ENCODE measurements around the gene LRRC74A.

LRRC74A gene

GRCh38 chr14:76826122-76826521, at the start of gene LRRC74A:
Gene LRRC74A, plus strand, starts transcription at chr14:76826408. Its CDS starts 290 bp downstream, at chr14:76826698.
- Mint-ChIP-seq H3K4me3 (no peak within 1 kb of the TSS), H3K9me3 (no peaks in the 10 kb centered on the region), H3K27me3 (peaks cover 23% of the 10 kb centered on the region), H3K27ac (no peak within 1 kb of the TSS), H3K4me1 (no peaks in the 10 kb centered on the region), H3K36me3 (no peaks in the 10 kb centered on the region)
- no peak for ATAC-seq

DNA sequence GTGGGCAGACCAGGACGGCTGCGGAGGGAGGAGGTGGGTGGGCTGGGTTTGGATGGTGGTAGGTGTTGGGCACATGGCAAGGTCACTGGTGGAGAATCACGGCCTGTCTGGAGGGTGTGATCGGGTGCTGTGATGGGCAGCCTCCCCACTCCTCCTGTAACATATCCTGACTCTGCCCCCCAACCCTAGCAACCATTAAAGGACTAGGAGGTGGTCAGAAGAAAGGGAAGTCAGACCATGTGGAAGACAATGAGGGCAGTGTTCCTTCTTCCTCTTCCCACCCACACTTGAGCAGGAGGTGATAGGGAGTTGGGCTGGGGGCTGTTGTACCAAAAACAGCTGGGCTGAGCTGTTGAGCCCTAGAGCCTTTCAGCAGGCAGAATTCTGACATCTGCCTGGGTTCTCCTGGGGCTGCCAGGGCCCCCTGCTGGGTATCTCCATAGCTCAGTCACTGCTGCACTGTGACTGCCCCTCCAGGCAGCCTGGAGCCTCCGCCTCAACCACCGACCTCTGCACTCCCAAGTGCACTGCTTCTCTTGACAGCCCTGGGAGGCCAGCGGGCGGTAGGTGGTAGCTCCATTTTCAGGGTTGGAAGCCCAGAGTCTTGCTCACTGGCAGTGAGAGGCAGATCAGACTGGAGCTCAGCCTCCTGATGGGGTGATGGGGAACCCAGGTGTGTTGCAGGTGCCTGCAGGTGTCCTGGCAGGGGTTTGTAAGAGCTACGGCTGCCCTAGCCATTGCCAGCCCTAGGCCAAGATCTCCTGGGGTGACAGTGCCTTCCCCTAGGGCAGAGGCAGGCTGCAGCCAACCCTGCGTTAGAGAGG, 49.6 kb upstream of the LRRC74A start:
- H3K4me3 Mint-ChIP-seq = no peak overlapping the region
- ATAC-seq = no peak
- H3K27ac Mint-ChIP-seq = no peak overlapping the region
- H3K4me1 Mint-ChIP-seq = peaks cover 11% of the 10 kb centered on the region
- peaks cover 12% of the 10 kb centered on the region for H3K36me3 Mint-ChIP-seq
- no peaks in the 10 kb centered on the region for H3K9me3 Mint-ChIP-seq
- H3K27me3 Mint-ChIP-seq = peaks cover 31% of the 10 kb centered on the region

DNA sequence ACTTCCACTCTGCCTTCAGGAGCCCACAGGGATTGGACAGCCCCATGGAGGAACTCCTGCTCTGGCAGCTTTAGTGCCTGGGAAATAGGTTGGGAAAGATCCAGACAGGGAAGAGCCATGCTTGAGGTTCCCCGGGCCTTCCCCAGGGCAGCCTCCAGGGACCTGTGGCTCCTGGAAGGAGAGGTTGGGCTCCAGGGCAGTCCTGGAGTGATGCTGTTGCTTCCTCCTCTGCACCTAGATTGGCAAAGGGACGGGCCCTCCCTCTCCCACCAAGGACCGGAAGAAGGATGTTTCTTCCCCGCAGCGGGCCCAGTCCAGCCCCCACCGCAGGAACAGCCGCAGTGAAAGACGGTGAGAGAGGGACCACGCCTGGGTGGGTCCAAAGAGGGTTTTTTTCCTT, 48.5 kb upstream of the LRRC74A start:
- ATAC-seq = no peak
- Mint-ChIP-seq H3K27ac (no peak overlapping the region), H3K27me3 (peaks cover 20% of the 10 kb centered on the region)

DNA sequence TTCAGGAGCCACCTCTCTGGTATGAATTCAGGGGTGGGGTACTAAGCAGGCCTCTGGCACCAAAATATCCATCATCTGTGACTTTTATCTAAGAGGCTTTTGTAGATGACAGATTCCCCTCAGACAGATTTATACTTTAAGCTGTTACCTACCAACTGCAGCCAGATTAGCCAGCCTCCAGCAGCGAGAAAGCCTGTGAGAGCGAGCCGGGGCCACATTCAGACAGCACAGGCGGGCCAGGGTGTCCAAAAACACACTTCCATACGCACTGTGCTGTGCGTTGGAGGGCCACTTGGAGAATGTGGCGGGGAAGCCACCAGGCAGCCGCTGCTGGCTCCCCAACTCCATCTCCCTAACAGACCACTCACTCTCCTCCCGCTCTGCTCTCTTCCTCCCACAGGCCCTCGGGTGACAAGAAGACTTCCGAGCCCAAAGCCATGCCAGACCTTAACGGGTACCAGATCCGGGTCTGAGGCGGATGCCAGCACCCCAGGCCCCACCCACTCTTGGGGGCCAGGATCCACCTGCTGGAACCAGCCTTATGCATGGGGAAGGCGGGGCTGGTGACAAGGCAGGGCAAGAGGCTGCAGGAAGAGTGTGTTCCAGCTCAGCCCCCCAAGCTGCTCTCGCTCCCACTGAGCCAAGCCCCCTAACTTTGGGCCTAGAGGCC, 47.5 kb upstream of the LRRC74A start:
- no peaks in the 10 kb centered on the region for H3K4me1 Mint-ChIP-seq
- no peaks in the 10 kb centered on the region for H3K9me3 Mint-ChIP-seq
- no peak overlapping the region for H3K4me3 Mint-ChIP-seq
- H3K27ac Mint-ChIP-seq = no peak overlapping the region
- ATAC-seq = no peak
- H3K36me3 Mint-ChIP-seq = peaks cover 26% of the 10 kb centered on the region
- peaks cover 15% of the 10 kb centered on the region for H3K27me3 Mint-ChIP-seq

More for the DNA sequence above, 48.5 kb upstream of the LRRC74A start:
- H3K9me3 Mint-ChIP-seq = no peaks in the 10 kb centered on the region
- peaks cover 4% of the 10 kb centered on the region for H3K4me1 Mint-ChIP-seq
- H3K36me3 Mint-ChIP-seq = peaks cover 17% of the 10 kb centered on the region
- H3K4me3 Mint-ChIP-seq = no peak overlapping the region

GRCh38 chr14:76779221-76780057, 46.8 kb upstream of the LRRC74A start:
- H3K36me3 Mint-ChIP-seq = peaks cover 30% of the 10 kb centered on the region
- H3K9me3 Mint-ChIP-seq = no peaks in the 10 kb centered on the region
- ATAC-seq = no peak
- no peaks in the 10 kb centered on the region for H3K4me1 Mint-ChIP-seq
- H3K27me3 Mint-ChIP-seq = peaks cover 10% of the 10 kb centered on the region
- no peak overlapping the region for H3K4me3 Mint-ChIP-seq
- no peak overlapping the region for H3K27ac Mint-ChIP-seq

DNA sequence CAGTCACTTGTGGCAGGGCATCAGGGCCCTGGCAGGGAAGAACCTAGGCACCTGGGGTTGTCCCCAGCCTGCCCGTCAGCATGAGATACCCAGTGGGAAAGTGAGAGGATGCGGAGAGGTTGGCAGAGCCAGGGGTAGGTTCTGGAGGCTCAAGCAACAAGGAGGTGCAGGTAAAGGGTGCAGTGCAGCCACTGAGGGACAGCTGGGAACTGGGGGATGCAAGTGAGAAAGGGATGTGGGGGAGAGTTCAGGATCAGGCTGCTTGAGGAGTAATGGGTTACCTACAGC, 46.2 kb upstream of the LRRC74A start:
- H3K36me3 Mint-ChIP-seq = peaks cover 36% of the 10 kb centered on the region
- H3K4me1 Mint-ChIP-seq = no peaks in the 10 kb centered on the region
- no peak overlapping the region for H3K4me3 Mint-ChIP-seq
- H3K27ac Mint-ChIP-seq = no peak overlapping the region
- H3K9me3 Mint-ChIP-seq = no peaks in the 10 kb centered on the region
- no peak for ATAC-seq
- H3K27me3 Mint-ChIP-seq = peaks cover 6% of the 10 kb centered on the region

DNA sequence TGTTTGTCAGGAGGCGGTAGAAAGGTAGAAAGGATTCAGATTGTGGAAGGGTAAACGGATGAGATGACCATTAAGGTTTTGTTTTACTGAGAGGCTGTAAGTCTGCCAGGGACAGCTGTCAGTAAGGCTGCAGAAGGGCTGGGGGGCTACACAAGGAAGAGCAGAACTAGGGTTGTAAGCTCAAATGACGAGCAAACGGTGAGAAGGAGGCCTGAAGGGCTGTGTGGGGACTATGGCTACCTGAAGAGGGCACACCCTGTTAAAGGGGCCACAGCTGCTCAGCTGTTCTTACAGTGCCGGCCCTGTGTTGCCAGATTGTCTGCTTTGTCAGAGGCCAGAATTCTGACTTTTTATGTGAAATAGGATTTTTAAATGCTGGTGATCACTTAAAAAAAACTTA, 45.8 kb upstream of the LRRC74A start:
- H3K27ac Mint-ChIP-seq = no peak overlapping the region
- H3K4me3 Mint-ChIP-seq = no peak overlapping the region
- peaks cover 37% of the 10 kb centered on the region for H3K36me3 Mint-ChIP-seq
- no peaks in the 10 kb centered on the region for H3K4me1 Mint-ChIP-seq
- ATAC-seq = no peak
- H3K9me3 Mint-ChIP-seq = no peaks in the 10 kb centered on the region
- H3K27me3 Mint-ChIP-seq = peaks cover 2% of the 10 kb centered on the region

DNA sequence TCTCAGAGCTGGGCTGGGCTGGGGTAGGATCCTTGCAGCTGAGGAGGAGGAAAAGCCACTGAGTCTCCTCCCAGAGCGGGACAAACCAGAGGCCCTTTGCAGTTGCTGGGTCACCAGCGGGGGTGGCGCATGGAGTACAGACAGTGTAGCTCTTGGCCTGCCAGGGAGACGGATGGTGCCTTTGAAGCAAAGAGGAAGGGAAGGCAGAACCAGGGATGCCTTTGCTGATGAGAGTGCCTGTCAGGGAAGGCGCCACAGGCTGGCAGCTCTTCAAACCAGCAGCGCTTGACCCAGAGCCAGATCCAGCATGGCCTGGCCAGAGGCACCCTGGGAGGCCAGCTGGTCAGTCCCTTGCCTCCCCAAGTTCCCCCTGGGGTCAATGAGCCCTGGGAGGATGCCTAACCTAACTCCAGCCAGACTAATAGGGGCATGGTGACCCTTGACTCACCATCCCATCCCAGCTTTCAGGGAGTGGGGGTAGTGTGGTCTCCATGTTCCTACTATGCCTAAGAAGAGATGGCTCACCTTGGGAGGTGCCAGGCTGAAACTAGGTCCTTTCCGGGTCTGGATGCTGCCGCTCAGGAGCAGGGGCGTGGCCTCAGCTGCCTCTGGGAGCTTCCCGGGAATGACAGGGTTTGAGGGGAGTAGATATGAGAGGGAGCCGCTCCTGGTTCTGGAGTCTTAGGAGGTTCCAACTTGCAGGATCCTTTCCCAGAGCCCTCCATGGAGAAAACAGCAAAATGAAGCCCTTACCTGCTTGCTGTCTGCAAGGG, 45.1 kb upstream of the LRRC74A start:
- Mint-ChIP-seq H3K4me3 (no peak overlapping the region), H3K4me1 (no peaks in the 10 kb centered on the region), H3K27me3 (no peaks in the 10 kb centered on the region), H3K9me3 (no peaks in the 10 kb centered on the region), H3K27ac (no peak overlapping the region), H3K36me3 (peaks cover 40% of the 10 kb centered on the region)
- no peak for ATAC-seq

- no peaks in the 10 kb centered on the region for H3K4me1 Mint-ChIP-seq
- H3K4me3 Mint-ChIP-seq = no peak overlapping the region
- ATAC-seq = no peak
- no peak overlapping the region for H3K27ac Mint-ChIP-seq
- peaks cover 46% of the 10 kb centered on the region for H3K36me3 Mint-ChIP-seq
- H3K9me3 Mint-ChIP-seq = no peaks in the 10 kb centered on the region
- H3K27me3 Mint-ChIP-seq = no peaks in the 10 kb centered on the region
Observed at GRCh38 chr14:76781648-76782051, 44.6 kb upstream of the LRRC74A start.

DNA sequence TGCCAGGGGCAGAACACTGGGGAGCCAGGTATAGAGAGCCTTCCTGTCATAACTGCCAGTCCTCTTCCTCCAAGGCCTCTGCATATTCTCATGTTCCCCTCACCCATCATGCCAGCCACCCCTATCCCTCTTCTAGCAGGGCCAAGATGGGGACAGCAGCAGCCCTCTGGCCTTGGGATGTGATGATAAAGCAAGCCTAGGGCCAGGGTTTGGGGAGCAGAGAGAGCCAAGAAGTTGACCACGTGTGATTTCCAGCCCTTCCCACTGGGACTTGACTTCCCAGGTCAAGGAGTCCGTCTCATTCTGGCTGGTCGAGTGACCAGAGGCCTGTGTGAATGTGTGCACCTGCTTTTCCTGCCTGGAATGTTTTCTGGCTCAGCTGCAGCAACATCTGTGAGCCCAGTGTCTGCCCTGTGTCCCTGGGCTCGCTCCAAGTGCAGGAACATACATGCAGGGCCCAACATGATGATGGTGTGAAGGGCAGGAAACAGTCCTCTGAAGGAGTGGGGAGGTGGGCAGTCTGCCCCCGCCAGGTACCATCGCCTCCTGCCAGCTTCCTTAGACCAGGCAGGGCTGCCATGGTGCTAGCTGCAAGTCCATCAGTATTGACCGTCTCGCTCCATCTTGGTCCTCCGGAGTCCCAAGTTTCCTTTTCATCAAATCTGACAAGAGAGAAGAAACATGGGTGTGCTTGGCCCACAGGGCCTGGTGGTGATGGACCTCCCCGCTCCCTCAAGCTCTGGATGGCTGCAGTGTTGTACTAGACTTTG, 43.9 kb upstream of the LRRC74A start:
- Mint-ChIP-seq H3K36me3 (peaks cover 53% of the 10 kb centered on the region), H3K4me1 (no peaks in the 10 kb centered on the region), H3K27ac (no peak overlapping the region), H3K27me3 (no peaks in the 10 kb centered on the region), H3K4me3 (no peak overlapping the region), H3K9me3 (no peaks in the 10 kb centered on the region)
- ATAC-seq = no peak

- Mint-ChIP-seq H3K27ac (no peak overlapping the region), H3K9me3 (no peaks in the 10 kb centered on the region), H3K4me3 (no peak overlapping the region), H3K27me3 (no peaks in the 10 kb centered on the region), H3K4me1 (no peaks in the 10 kb centered on the region), H3K36me3 (peaks cover 60% of the 10 kb centered on the region)
- no peak for ATAC-seq
Observed at GRCh38 chr14:76782885-76783566, 43.2 kb upstream of the LRRC74A start.

DNA sequence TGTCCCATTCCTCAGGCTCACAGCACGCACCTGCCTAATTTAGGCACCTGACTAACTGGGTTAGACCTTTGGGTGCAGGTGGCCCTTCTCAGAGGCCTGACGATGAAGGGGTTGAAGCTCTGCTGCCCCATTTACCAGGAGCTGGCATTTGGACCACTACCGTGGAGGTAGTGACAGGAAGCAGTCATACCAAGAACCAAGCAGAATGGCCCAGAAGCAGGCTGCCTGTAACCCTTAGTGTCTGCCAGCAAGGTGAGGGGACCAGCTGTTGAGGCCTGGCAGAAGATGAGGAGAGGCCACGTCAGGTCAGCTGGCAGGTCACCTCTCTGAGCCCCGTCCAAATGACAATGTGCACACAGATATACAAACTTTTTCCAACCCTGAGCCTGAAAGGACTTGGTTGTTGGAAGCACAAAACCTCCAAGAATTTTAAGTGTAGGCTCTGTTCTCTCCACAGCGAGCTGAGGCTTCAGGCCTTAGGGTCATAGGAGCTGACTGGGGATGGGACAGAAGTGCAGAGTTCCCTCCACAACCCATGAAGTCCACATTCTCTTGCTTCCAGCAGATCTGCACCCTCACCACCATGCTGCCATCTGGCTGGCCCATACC, 41.8 kb upstream of the LRRC74A start:
- H3K9me3 Mint-ChIP-seq = no peaks in the 10 kb centered on the region
- peaks cover 74% of the 10 kb centered on the region for H3K36me3 Mint-ChIP-seq
- no peaks in the 10 kb centered on the region for H3K27me3 Mint-ChIP-seq
- H3K4me1 Mint-ChIP-seq = no peaks in the 10 kb centered on the region
- no peak overlapping the region for H3K4me3 Mint-ChIP-seq
- ATAC-seq = no peak
- no peak overlapping the region for H3K27ac Mint-ChIP-seq

DNA sequence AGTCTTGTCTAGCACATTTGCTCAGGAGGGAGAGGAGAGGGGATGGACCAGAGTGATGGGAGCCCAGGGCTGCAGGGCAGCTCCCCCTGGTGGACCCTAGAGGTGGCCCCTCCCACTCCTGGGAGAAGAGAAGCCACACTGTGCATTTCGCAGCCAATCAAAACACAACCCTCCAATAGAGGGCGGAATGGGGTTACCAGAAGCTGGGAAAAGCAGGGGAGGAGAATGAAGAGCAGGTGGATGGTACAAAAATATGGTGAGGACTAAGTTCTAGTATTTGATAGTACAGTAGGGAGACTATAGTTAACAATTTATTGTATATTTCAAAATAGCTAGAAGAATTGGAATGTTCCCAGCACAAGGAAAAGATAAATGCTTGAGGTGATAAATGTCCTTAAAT, 41.3 kb upstream of the LRRC74A start:
- Mint-ChIP-seq H3K4me3 (no peak overlapping the region), H3K27me3 (no peaks in the 10 kb centered on the region), H3K36me3 (peaks cover 70% of the 10 kb centered on the region), H3K9me3 (no peaks in the 10 kb centered on the region), H3K4me1 (no peaks in the 10 kb centered on the region), H3K27ac (no peak overlapping the region)
- ATAC-seq = peak; percentile 75

- Mint-ChIP-seq H3K4me3 (no peak overlapping the region), H3K27me3 (no peaks in the 10 kb centered on the region), H3K27ac (no peak overlapping the region), H3K9me3 (peaks cover under 1% of the 10 kb centered on the region), H3K36me3 (peaks cover 78% of the 10 kb centered on the region), H3K4me1 (no peaks in the 10 kb centered on the region)
- ATAC-seq = no peak
Observed at GRCh38 chr14:76786601-76787000, 39.6 kb upstream of the LRRC74A start.
